ENCODE results near the gene MOGAT3. TPM values are rescaled to one million over a fixed set of nuclear protein-coding genes. Genes with fewer than 3 reads are reported as not detected.

The MOGAT3 gene
- total RNA-seq, 1 experiment from 2014 or later, result 0.15 TPM

- peaks cover 2 to 8% of the 10 kb centered on the region in 2 experiments; a peak in 4 of 5 replicates for H3K9me3 Mint-ChIP-seq
- Histone ChIP-seq H2AK5ac (ENCODE audit: insufficient read length, low read length) (no peak overlapping the region), H4K5ac (ENCODE audit: insufficient read length, low read depth, low read length) (no peak overlapping the region), H3K56ac (ENCODE audit: insufficient read length, low read depth, low read length) (no peak overlapping the region), H3K27ac (ENCODE audit: insufficient read length, low read depth, low read length) (peak overlapping the region; percentile 9), H2AFZ (ENCODE audit: low read length) (no peak overlapping the region), H3K79me2 (ENCODE audit: insufficient read depth, low read length) (no peaks in the 10 kb centered on the region), H3K9ac (ENCODE audit: extremely low read depth, insufficient read length, low read length) (no peak overlapping the region), H3K14ac (ENCODE audit: insufficient read depth, low read length) (no peak overlapping the region; the same call in 1 of the 2 replicates), H3K4me1 (ENCODE audit: insufficient read depth, low read length) (peaks cover 2% of the 10 kb centered on the region; the same call in 1 of the 2 replicates), H4K20me1 (ENCODE audit: control insufficient read depth, insufficient read depth, insufficient read length) (no peaks in the 10 kb centered on the region), H2BK5ac (ENCODE audit: insufficient read length, low read length) (no peak overlapping the region), H3K9me3 (ENCODE audit: control insufficient read depth, low read depth, low read length) (no peaks in the 10 kb centered on the region), H3T11ph (ENCODE audit: low read length) (no peak overlapping the region), H4K91ac (ENCODE audit: insufficient read length, low read depth, low read length) (no peak overlapping the region), H4K8ac (replicated peaks; ENCODE audit: insufficient read length, low read depth, low read length) (no peak overlapping the region), H3K23me2 (ENCODE audit: insufficient read length, low read depth, low read length, poor library complexity, severe bottlenecking) (peaks cover 6% of the 10 kb centered on the region), H3K27me3 (ENCODE audit: insufficient read depth, low read length) (no peaks in the 10 kb centered on the region; the same call in 1 of the 2 replicates), H2BK12ac (ENCODE audit: insufficient read length, low read depth, low read length) (no peak overlapping the region), H3K23ac (ENCODE audit: insufficient read length, low read depth, low read length) (no peak overlapping the region), H2BK120ac (ENCODE audit: low read depth, low read length, poor library complexity, severe bottlenecking) (no peak overlapping the region), H3K4me2 (ENCODE audit: insufficient read depth, insufficient read length, low read length) (no peak overlapping the region), H3K18ac (ENCODE audit: insufficient read length, low read depth, low read length) (peak overlapping the region; percentile 13), H3K79me1 (ENCODE audit: insufficient read depth, low read depth, low read length, poor library complexity, severe bottlenecking) (no peaks in the 10 kb centered on the region), H2BK20ac (ENCODE audit: low read depth, low read length, poor library complexity, severe bottlenecking) (no peak overlapping the region), H3K4ac (ENCODE audit: low read depth, low read length) (no peak overlapping the region), H2BK15ac (ENCODE audit: low read depth, low read length) (no peak overlapping the region)
- peak; percentile 62 for DNase-seq
- peaks cover 41 to 54% of the 10 kb centered on the region in 2 experiments for H3K4me1 Mint-ChIP-seq
- peaks cover 11% of the 10 kb centered on the region for H3K27me3 Mint-ChIP-seq (ENCODE audit: low read depth)
- peaks cover 0 to 28% (median 24%) of the 10 kb centered on the region in 3 experiments; a peak in 4 of 7 replicates for H3K36me3 Mint-ChIP-seq (ENCODE audit: insufficient read depth in 1 of 3, low read depth in 3 of 3)
- no CpG with 5 or more reads among the region's 14 CpGs for WGBS (ENCODE audit: extremely low coverage, insufficient read length, low lambda C conversion rate)
- H3K4me3 Mint-ChIP-seq, result peak overlapping the region in 1 of 2 experiments; percentile 30; a peak in 1 of 5 replicates
- H3K27ac Mint-ChIP-seq, result peak overlapping the region in 2 of 3 experiments; percentile 82 to 87; a peak in 4 of 7 replicates
- no peak for TF ChIP-seq CTCF (conservative IDR thresholded peaks at IDR 0.05)
Observed at GRCh38 chr7:101156866-101157589, 43.8 kb downstream of the MOGAT3 start.
